ENCODE data around the gene KREMEN1.

- TF ChIP-seq REST (IDR thresholded peaks at IDR 0.05) = no peak
- TF ChIP-seq CTCF (IDR thresholded peaks at IDR 0.05; ENCODE audit: low read depth, low read length, missing input control) = no peak
- TF ChIP-seq EGR1 (IDR thresholded peaks at IDR 0.05; ENCODE audit: low read depth in 2 of 2) = no peak
- no peak for TF ChIP-seq JUND (IDR thresholded peaks at IDR 0.05)
- no peak for TF ChIP-seq FOXA1 (IDR thresholded peaks at IDR 0.05)
- TF ChIP-seq TAF1 (conservative IDR thresholded peaks at IDR 0.05) = no peak
- TF ChIP-seq HNF4G (IDR thresholded peaks at IDR 0.05) = no peak
- TF ChIP-seq, protein P1, sequence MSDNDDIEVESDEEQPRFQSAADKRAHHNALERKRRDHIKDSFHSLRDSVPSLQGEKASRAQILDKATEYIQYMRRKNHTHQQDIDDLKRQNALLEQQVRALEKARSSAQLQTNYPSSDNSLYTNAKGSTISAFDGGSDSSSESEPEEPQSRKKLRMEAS (IDR thresholded peaks at IDR 0.05) = no peak
- no peak for TF ChIP-seq YY1 (IDR thresholded peaks at IDR 0.05)
- no peak for TF ChIP-seq NR2F2 (IDR thresholded peaks at IDR 0.05)
- no peak for TF ChIP-seq RXRA (IDR thresholded peaks at IDR 0.05)
Measured at GRCh38 chr22:29134448-29134847, 61.6 kb downstream of the KREMEN1 start.

Measured in liver (tissue), 3 donors.